ENCODE data around the gene ASB16. TPM values are rescaled to one million over a fixed set of nuclear protein-coding genes. Genes with fewer than 3 reads are reported as not detected.

Gene ASB16
- total and polyA plus RNA-seq, 9 of the 15 experiments (the other 6 are each of a cell fraction or from before 2014, with no cell fraction given): 0.03 to 0.07 TPM; not detected in 7

DNA sequence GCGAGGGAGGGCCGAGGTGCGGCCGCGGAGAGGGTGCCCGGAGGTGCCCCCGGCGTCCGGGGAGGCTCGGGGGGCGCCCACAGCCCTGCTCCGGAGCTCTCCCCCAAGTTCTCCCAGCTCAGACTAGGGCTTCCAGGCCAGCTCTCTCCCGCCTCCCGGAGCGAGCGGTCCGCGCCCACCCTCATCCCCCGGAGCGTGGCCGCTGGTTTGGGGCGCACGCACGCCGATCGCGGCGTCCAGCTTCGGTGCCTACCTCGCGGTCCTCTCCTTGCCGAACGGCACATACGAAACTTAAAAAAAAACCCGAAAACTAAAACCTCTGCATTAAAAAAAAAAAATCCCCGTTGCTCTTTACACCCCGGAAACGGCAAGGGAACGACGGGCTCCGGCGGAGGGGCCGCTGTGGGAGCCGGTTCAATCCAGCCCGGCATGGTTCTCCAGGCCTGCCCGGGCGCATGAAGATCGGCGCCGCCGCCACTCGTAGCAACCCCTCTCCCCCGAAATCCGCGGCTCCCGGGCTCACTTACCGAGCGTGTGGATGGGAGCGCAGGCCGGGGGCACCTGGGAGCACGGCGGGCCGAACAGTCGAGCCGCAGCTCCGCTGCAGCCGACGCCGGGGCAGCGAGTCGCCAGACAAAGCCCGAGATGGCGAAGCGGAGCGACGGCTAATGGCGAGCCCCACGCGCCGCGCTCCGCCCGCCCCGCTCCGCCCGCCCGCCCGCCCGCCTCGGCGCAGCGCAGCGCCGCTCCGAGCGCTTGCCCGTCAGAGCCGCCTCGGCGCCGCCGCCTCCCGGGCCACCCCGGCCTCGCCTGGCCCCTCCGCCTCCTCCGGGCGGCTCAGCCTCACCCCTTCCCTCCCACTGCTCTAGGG is 49.9 kb downstream of the ASB16 start (continued):
- TF ChIP-seq ZNF165 (CRISPR knock-in tag; IDR thresholded peaks at IDR 0.05; ENCODE audit: borderline replicate concordance): no peak
- no peak for TF ChIP-seq MEIS2 (IDR thresholded peaks at IDR 0.05; ENCODE audit: partially characterized antibody)
- TF ChIP-seq ILK (tag; IDR thresholded peaks at IDR 0.05; ENCODE audit: borderline replicate concordance, low read depth): no peak
- TF ChIP-seq ZKSCAN3 (CRISPR knock-in tag; IDR thresholded peaks at IDR 0.05): no peak
- no peak for TF ChIP-seq MITF (IDR thresholded peaks at IDR 0.05)
- TF ChIP-seq, protein P1, sequence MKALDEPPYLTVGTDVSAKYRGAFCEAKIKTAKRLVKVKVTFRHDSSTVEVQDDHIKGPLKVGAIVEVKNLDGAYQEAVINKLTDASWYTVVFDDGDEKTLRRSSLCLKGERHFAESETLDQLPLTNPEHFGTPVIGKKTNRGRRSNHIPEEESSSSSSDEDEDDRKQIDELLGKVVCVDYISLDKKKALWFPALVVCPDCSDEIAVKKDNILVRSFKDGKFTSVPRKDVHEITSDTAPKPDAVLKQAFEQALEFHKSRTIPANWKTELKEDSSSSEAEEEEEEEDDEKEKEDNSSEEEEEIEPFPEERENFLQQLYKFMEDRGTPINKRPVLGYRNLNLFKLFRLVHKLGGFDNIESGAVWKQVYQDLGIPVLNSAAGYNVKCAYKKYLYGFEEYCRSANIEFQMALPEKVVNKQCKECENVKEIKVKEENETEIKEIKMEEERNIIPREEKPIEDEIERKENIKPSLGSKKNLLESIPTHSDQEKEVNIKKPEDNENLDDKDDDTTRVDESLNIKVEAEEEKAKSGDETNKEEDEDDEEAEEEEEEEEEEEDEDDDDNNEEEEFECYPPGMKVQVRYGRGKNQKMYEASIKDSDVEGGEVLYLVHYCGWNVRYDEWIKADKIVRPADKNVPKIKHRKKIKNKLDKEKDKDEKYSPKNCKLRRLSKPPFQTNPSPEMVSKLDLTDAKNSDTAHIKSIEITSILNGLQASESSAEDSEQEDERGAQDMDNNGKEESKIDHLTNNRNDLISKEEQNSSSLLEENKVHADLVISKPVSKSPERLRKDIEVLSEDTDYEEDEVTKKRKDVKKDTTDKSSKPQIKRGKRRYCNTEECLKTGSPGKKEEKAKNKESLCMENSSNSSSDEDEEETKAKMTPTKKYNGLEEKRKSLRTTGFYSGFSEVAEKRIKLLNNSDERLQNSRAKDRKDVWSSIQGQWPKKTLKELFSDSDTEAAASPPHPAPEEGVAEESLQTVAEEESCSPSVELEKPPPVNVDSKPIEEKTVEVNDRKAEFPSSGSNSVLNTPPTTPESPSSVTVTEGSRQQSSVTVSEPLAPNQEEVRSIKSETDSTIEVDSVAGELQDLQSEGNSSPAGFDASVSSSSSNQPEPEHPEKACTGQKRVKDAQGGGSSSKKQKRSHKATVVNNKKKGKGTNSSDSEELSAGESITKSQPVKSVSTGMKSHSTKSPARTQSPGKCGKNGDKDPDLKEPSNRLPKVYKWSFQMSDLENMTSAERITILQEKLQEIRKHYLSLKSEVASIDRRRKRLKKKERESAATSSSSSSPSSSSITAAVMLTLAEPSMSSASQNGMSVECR (CRISPR knock-in tag; IDR thresholded peaks at IDR 0.05): no peak
- TF ChIP-seq ZFPM2 (CRISPR knock-in tag; IDR thresholded peaks at IDR 0.05): no peak
- TF ChIP-seq CEBPG (CRISPR knock-in tag; IDR thresholded peaks at IDR 0.05): no peak
- no peak for TF ChIP-seq CEBPG (tag; conservative IDR thresholded peaks at IDR 0.05 in 1 of 2, IDR thresholded peaks at IDR 0.05 in 1 of 2)
- no peak for TF ChIP-seq NFIC (IDR thresholded peaks at IDR 0.05)
- no peak for TF ChIP-seq SRF (CRISPR knock-in tag; IDR thresholded peaks at IDR 0.05)
- no peak for TF ChIP-seq BCL6 (CRISPR knock-in tag; IDR thresholded peaks at IDR 0.05)
- TF ChIP-seq HNRNPH1 (optimal IDR thresholded peaks at IDR 0.05; ENCODE audit: low read depth, low read length): no peak
- TF ChIP-seq, protein P2, sequence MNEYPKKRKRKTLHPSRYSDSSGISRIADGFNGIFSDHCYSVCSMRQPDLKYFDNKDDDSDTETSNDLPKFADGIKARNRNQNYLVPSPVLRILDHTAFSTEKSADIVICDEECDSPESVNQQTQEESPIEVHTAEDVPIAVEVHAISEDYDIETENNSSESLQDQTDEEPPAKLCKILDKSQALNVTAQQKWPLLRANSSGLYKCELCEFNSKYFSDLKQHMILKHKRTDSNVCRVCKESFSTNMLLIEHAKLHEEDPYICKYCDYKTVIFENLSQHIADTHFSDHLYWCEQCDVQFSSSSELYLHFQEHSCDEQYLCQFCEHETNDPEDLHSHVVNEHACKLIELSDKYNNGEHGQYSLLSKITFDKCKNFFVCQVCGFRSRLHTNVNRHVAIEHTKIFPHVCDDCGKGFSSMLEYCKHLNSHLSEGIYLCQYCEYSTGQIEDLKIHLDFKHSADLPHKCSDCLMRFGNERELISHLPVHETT (CRISPR knock-in tag; conservative IDR thresholded peaks at IDR 0.05 in 1 of 2, IDR thresholded peaks at IDR 0.05 in 1 of 2): no peak; a peak in 1 of 4 replicates
- TF ChIP-seq IFI16 (CRISPR knock-in tag; IDR thresholded peaks at IDR 0.05): no peak
- TF ChIP-seq POLR2AphosphoS5 (IDR thresholded peaks at IDR 0.05; ENCODE audit: control insufficient read depth, insufficient read depth, low read depth, low read length): no peak; the same call in 1 of the 2 replicates
- peak; percentile 76 to 85 for TF ChIP-seq UBTF (IDR thresholded peaks at IDR 0.05; ENCODE audit: borderline replicate concordance in 1 of 2, low read depth in 2 of 2, low read length in 2 of 2)
